ENCODE results near the gene INSRR.

The INSRR gene

GRCh38 chr1:156877433-156878170 is 18.7 kb upstream of the INSRR start:
- in situ Hi-C loops (cut with MboI; ENCODE audit: low sequenced_read_pairs): no loop called here

GRCh38 chr1:156876281-156876680 is 17.4 kb upstream of the INSRR start:
- in situ Hi-C loops (cut with MboI; ENCODE audit: low sequenced_read_pairs): no loop called here

- in situ Hi-C loops (cut with MboI; ENCODE audit: low sequenced_read_pairs): no loop called here
These were observed 16.4 kb upstream of the INSRR start for GRCh38 chr1:156875341-156875615.

- in situ Hi-C loops (cut with MboI; ENCODE audit: low sequenced_read_pairs): no loop called here
These were observed 15.8 kb upstream of the INSRR start for GRCh38 chr1:156874572-156875340.

- in situ Hi-C loops (cut with MboI; ENCODE audit: low sequenced_read_pairs): no loop called here
These were observed 15.2 kb upstream of the INSRR start for GRCh38 chr1:156874142-156874541.

GRCh38 chr1:156873659-156874058 is 14.7 kb upstream of the INSRR start:
- in situ Hi-C loops (cut with MboI; ENCODE audit: low sequenced_read_pairs): no loop called here

- in situ Hi-C loops (cut with MboI; ENCODE audit: low sequenced_read_pairs): no loop called here
These were observed 10.5 kb upstream of the INSRR start for GRCh38 chr1:156869455-156869854.

GRCh38 chr1:156868341-156868740 is 9.4 kb upstream of the INSRR start:
- in situ Hi-C loops (cut with MboI; ENCODE audit: low sequenced_read_pairs): no loop called here

GRCh38 chr1:156866249-156866909 is 7.5 kb upstream of the INSRR start:
- in situ Hi-C loops (cut with MboI; ENCODE audit: low sequenced_read_pairs): no loop called here

GRCh38 chr1:156865865-156866248 is 6.9 kb upstream of the INSRR start:
- in situ Hi-C loops (cut with MboI; ENCODE audit: low sequenced_read_pairs): no loop called here

GRCh38 chr1:156865258-156865657 is 6.3 kb upstream of the INSRR start:
- in situ Hi-C loops (cut with MboI; ENCODE audit: low sequenced_read_pairs): no loop called here

GRCh38 chr1:156864796-156865195 is 5.9 kb upstream of the INSRR start:
- in situ Hi-C loops (cut with MboI; ENCODE audit: low sequenced_read_pairs): no loop called here

- in situ Hi-C loops (cut with MboI; ENCODE audit: low sequenced_read_pairs): no loop called here
These were observed 4.7 kb upstream of the INSRR start for GRCh38 chr1:156863631-156864030.

- in situ Hi-C loops (cut with MboI; ENCODE audit: low sequenced_read_pairs): no loop called here
These were observed 4.2 kb upstream of the INSRR start for GRCh38 chr1:156862997-156863599.

GRCh38 chr1:156862584-156862983 is 3.7 kb upstream of the INSRR start:
- in situ Hi-C loops (cut with MboI; ENCODE audit: low sequenced_read_pairs): no loop called here

GRCh38 chr1:156860628-156861423 is 1.9 kb upstream of the INSRR start, which contains the start of gene NTRK1:
Gene NTRK1 (plus strand): TSS chr1:156860865. CDS start chr1:156860935, 70 bp downstream.
- in situ Hi-C loops (cut with MboI; ENCODE audit: low sequenced_read_pairs): no loop called here

- in situ Hi-C loops (cut with MboI; ENCODE audit: low sequenced_read_pairs): no loop called here
These were observed 1.3 kb upstream of the INSRR start for GRCh38 chr1:156860113-156860627.

GRCh38 chr1:156859523-156860112 is 701 bp upstream of the INSRR start:
- in situ Hi-C loops (cut with MboI; ENCODE audit: low sequenced_read_pairs): no loop called here

GRCh38 chr1:156858555-156858956 is 361 bp downstream of the INSRR start:
- in situ Hi-C loops (cut with MboI; ENCODE audit: low sequenced_read_pairs): no loop called here

GRCh38 chr1:156857532-156857931 is 1.4 kb downstream of the INSRR start:
- in situ Hi-C loops (cut with MboI; ENCODE audit: low sequenced_read_pairs): no loop called here

Data from HL-60/S4 treated with phorbol 12-myristate 13-acetate at 8.2 ng/mL for 4 days and 3 days (cell line).